HEK293T (cell line): ENCODE measurements around the gene BFSP2.

Experiments
- CTCF ChIA-PET: fragments of 350-600 bp; formaldehyde crosslinking; extraction: SDS; loops from one replicate; lab custom pipeline; 2021; ENCODE audit warnings: antibody characterized with exemption, inconsistent platforms; lab: Yijun Ruan, JAX
- POLR2A ChIA-PET: fragments of 350-600 bp; formaldehyde crosslinking; extraction: SDS; loops from one replicate; lab custom pipeline; 2020; ENCODE audit warnings: antibody characterized with exemption, inconsistent platforms; lab: Yijun Ruan, JAX
- DNase-seq: peaks from one replicate; pipeline ENCODE4 v3.0.0; 2012; ENCODE audit warnings: mixed read lengths; ENCODE audit errors: extremely low spot score
- ARNT ChIP-seq: fragments of 450-650 bp; IDR thresholded peaks from 2 replicates; pipeline ENCODE4 v1.6.1; 2017; ENCODE audit warnings: mild to moderate bottlenecking
- BHLHE40 ChIP-seq: fragments of 450-650 bp; IDR thresholded peaks from 2 replicates; pipeline ENCODE4 v1.6.1; 2016; ENCODE audit warnings: mild to moderate bottlenecking, moderate library complexity, borderline replicate concordance
- CTBP1 ChIP-seq: fragments of 450-650 bp; IDR thresholded peaks from 2 replicates; pipeline ENCODE4 v1.6.1; 2016; ENCODE audit warnings: borderline replicate concordance
- ELF4 ChIP-seq: fragments of 450-650 bp; IDR thresholded peaks from 2 replicates; pipeline ENCODE4 v1.6.1; 2017; ENCODE audit warnings: antibody characterized with exemption
- FOXA1 ChIP-seq: fragments of 450-650 bp; IDR thresholded peaks from 2 replicates; pipeline ENCODE4 v1.6.1; 2016; ENCODE audit warnings: mild to moderate bottlenecking
- FOXK2 ChIP-seq: fragments of 450-650 bp; IDR thresholded peaks from 2 replicates; pipeline ENCODE4 v1.6.1; 2016; ENCODE audit warnings: mild to moderate bottlenecking
- FOXM1 ChIP-seq: fragments of 450-650 bp; IDR thresholded peaks from 2 replicates; pipeline ENCODE4 v1.6.1; 2017; ENCODE audit warnings: mild to moderate bottlenecking, borderline replicate concordance
- HDGF ChIP-seq: fragments of 450-650 bp; IDR thresholded peaks from 2 replicates; pipeline ENCODE4 v1.6.1; 2017; ENCODE audit warnings: antibody characterized with exemption, borderline replicate concordance
- L3MBTL2 ChIP-seq: fragments of 450-650 bp; conservative IDR thresholded peaks from 2 replicates; pipeline ENCODE4 v1.6.1; 2016; ENCODE audit warnings: mild to moderate bottlenecking
- LEF1 ChIP-seq: fragments of 450-650 bp; IDR thresholded peaks from 2 replicates; pipeline ENCODE4 v1.6.1; 2017; ENCODE audit warnings: mild to moderate bottlenecking, borderline replicate concordance
- NFRKB ChIP-seq: fragments of 450-650 bp; IDR thresholded peaks from 2 replicates; pipeline ENCODE4 v1.6.1; 2016; ENCODE audit warnings: mild to moderate bottlenecking, moderate library complexity
- SP1 ChIP-seq: fragments of 450-650 bp; IDR thresholded peaks from 2 replicates; pipeline ENCODE4 v1.6.1; 2017
- SUZ12 ChIP-seq: fragments of 450-650 bp; IDR thresholded peaks from 2 replicates; pipeline ENCODE4 v1.6.1; 2016; ENCODE audit warnings: mild to moderate bottlenecking
- TARDBP ChIP-seq: fragments of 450-650 bp; IDR thresholded peaks from 2 replicates; pipeline ENCODE4 v1.6.1; 2016
- ZNF384 ChIP-seq: fragments of 450-650 bp; IDR thresholded peaks from 2 replicates; pipeline ENCODE4 v1.6.1; 2016
- TF ChIP-seq, protein P1 (sequence below): fragments of 450-650 bp; IDR thresholded peaks from 2 replicates; pipeline ENCODE4 v1.6.1; 2016

The BFSP2 gene

GRCh38 chr3:133455281-133455680, 55.4 kb downstream of the BFSP2 start:
- DNase-seq, result no peak
- no peak for TF ChIP-seq ELF4
- no peak for TF ChIP-seq SP1
- TF ChIP-seq FOXK2, result no peak
- TF ChIP-seq HDGF, result no peak
- TF ChIP-seq ZNF384, result no peak
- no peak for TF ChIP-seq CTBP1
- TF ChIP-seq, protein P1, sequence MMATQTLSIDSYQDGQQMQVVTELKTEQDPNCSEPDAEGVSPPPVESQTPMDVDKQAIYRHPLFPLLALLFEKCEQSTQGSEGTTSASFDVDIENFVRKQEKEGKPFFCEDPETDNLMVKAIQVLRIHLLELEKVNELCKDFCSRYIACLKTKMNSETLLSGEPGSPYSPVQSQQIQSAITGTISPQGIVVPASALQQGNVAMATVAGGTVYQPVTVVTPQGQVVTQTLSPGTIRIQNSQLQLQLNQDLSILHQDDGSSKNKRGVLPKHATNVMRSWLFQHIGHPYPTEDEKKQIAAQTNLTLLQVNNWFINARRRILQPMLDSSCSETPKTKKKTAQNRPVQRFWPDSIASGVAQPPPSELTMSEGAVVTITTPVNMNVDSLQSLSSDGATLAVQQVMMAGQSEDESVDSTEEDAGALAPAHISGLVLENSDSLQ, result no peak
- TF ChIP-seq ARNT, result no peak
- ChIA-PET POLR2A (no interaction called here), CTCF (no interaction called here)

DNA sequence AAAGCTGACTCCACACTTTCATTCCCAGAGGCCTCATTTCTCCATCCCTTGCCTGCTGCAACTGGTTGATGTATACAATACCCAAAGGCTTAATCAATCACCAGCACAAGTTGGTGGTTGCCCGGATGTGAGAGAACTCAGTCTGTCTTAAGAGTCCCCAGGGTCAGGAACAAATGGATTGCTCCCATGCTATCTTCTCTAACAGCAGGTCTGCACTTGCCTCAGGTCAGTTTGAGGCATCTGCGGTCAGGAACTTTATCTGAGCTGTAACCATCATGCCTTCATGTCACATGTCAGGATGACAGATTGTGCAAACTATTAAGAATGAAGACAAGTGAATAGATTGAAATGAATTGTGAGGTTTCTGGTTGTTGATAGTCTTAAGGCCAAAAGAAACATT, 56.1 kb downstream of the BFSP2 start:
- no peak for TF ChIP-seq CTBP1
- no peak for TF ChIP-seq ZNF384
- no peak for TF ChIP-seq ELF4
- TF ChIP-seq HDGF, result no peak
- no peak for TF ChIP-seq TARDBP
- no peak for TF ChIP-seq FOXK2
- no peak for TF ChIP-seq BHLHE40
- TF ChIP-seq LEF1, result no peak
- no peak for TF ChIP-seq NFRKB
- no peak for TF ChIP-seq FOXA1
- TF ChIP-seq L3MBTL2, result no peak
- no peak for DNase-seq
- ChIA-PET CTCF (no interaction called here), POLR2A (interaction anchor here (1.4 kb wide), 1 partner anchor 119 kb away, joined by 3 read pairs; no protein-coding TSS in a partner anchor)

DNA sequence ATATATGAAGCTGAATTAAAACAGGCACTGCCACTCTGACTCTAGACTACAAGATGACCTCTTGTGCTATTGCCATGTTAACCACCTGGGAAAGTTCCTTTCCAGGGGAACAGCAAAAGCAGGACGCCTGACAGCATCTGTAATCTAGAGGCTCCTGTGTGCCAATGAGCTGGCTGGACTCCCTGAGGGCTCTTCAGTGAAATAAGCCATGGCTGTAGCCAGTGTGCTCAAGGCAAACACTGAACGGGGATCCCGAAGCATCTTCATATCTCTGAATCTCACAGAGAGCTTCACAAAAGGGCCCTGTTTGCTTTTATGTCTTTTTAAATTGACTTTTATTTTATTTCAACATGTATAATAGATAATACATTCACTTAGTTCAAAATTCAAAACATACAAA, 57.2 kb downstream of the BFSP2 start:
- POLR2A ChIA-PET, result interaction anchor here (1.4 kb wide), 1 partner anchor 118 kb away, joined by 3 read pairs; no protein-coding TSS in a partner anchor

GRCh38 chr3:133457465-133458067, 57.7 kb downstream of the BFSP2 start:
- no peak for DNase-seq
- ChIA-PET POLR2A (no interaction called here), CTCF (interaction anchor here (0.6 to 1.3 kb wide), 3 partner anchors 15 to 1134 kb away, joined by 3 to 5 read pairs (median 4); no protein-coding TSS in a partner anchor)
- TF ChIP-seq ARNT (no peak), NFRKB (no peak), BHLHE40 (no peak), FOXA1 (no peak), TARDBP (no peak), FOXM1 (no peak), CTBP1 (no peak), FOXK2 (no peak), SP1 (no peak), ELF4 (no peak), HDGF (no peak), ZNF384 (no peak), SUZ12 (no peak)
- TF ChIP-seq, protein P1, result no peak

More for the DNA sequence above, 57.2 kb downstream of the BFSP2 start:
- no peak for DNase-seq
- TF ChIP-seq LEF1 (no peak), ELF4 (no peak), FOXK2 (no peak), FOXA1 (no peak), FOXM1 (no peak), NFRKB (no peak), ARNT (no peak), ZNF384 (no peak), CTBP1 (no peak), L3MBTL2 (no peak), HDGF (no peak), SUZ12 (no peak)
- TF ChIP-seq, protein P1, result no peak
- CTCF ChIA-PET, result interaction anchor here (0.7 to 1.3 kb wide), 2 partner anchors 15 to 104 kb away, joined by 3 to 4 read pairs; no protein-coding TSS in a partner anchor

DNA sequence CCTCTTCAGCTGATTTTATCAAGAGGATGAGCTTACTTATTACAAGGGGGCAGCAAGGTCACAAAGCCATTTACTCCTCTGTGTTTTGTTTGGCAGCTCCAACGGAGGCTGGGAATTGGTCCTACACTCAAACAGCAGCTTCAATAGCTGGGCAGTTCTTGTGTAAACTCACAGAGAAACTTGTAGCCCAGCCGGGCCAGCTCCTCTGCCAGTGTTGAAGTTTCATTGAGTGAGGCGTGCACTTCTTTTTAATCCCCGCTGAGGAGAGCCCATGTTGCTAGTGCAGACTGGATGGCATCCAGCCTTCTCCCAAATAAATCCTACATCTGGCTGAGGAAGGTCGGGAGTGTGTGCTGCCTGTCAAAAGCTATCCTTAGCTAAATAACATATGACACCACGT, 59.5 kb downstream of the BFSP2 start:
- CTCF ChIA-PET, result interaction anchor here (0.6 kb wide), 1 partner anchor 29 kb away, joined by 3 read pairs; no protein-coding TSS in a partner anchor
- no peak for DNase-seq
- TF ChIP-seq FOXK2, result no peak
- no peak for TF ChIP-seq HDGF
- no peak for TF ChIP-seq ZNF384
- TF ChIP-seq LEF1, result no peak
- TF ChIP-seq ARNT, result no peak
- TF ChIP-seq L3MBTL2, result no peak
- no peak for TF ChIP-seq SUZ12
- TF ChIP-seq FOXA1, result no peak
- no peak for TF ChIP-seq ELF4
- TF ChIP-seq FOXM1, result no peak
- TF ChIP-seq, protein P1, result no peak
- TF ChIP-seq BHLHE40, result no peak
- no peak for TF ChIP-seq NFRKB
- no peak for TF ChIP-seq TARDBP
- TF ChIP-seq SP1, result no peak
- no peak for TF ChIP-seq CTBP1
- POLR2A ChIA-PET, result no interaction called here
